CD4-positive, alpha-beta T cell treated with Interleukin-1 beta for 1 hour (primary cell): ENCODE data around the gene ENDOG.
A peak's percentile ranks its signal among the peaks of the same experiment; 100 is the strongest.
"Not testable (repeated sequence)": the region's sequence is repeated elsewhere in the genome, so short reads cannot be mapped to it uniquely, and the experiment has no call there.

ENCODE experiments used
- DNase-seq, 2 donors: peaks; one replicate each; pipeline ENCODE4 v3.0.0-alpha.2; 2020 to 2022

The ENDOG gene

DNA sequence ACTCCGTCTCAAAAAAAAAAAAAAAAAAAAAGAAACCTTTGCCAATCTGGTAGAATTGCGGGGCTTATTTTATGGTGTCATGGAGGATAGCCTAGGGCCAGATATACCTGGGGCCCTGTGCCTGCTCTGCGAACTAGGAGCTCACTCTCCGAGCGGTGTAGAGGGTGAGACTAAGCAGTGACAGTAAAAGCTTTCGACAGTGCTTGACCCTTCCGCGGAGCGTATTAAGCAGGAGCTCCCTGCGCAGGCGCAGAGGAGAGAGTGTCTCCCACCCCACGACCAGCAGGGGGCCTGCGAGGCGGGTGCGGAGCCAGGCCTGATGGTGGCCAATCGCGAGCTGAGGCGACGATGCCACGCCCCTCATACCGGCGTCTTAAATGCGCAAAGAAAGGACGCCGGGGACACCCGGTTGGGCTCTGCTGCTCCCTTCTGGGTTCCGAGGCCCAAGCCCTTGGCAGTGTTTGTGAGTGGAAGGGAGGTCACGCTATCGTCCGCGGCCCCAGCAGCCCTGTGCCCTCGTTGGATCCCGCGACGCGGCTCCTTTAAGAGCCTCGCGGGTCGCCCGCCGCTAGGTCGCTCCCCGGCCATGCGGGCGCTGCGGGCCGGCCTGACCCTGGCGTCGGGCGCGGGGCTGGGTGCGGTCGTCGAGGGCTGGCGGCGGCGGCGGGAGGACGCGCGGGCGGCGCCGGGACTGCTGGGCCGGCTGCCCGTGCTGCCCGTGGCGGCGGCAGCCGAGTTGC is at the start of gene ENDOG:
ENDOG (plus strand) TSS at position 402 of the 740 bp plus-strand sequence; CDS start at position 587, 185 bp downstream.
- DNase-seq = peak; percentile 97 to 98

DNA sequence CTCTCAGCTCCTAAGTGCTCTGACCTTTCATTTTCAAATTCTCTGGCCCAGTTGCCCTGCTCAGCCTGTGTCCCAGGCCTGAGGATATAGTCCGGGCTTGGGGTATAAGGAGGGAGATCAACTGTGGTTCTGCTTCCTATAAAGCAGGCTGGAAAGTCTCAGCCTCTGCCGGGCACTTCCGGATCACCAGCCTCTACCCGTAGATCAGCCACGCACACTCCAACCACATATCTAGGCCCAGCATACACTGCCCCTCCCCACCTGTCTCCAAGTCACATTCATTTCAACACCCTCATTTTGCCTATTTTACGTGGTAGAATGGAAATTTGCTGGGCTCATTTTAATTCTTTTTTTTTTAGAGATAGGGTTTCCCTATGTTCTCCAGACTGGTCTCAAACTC is 49.7 kb upstream of the ENDOG start:
- no peak for DNase-seq

DNA sequence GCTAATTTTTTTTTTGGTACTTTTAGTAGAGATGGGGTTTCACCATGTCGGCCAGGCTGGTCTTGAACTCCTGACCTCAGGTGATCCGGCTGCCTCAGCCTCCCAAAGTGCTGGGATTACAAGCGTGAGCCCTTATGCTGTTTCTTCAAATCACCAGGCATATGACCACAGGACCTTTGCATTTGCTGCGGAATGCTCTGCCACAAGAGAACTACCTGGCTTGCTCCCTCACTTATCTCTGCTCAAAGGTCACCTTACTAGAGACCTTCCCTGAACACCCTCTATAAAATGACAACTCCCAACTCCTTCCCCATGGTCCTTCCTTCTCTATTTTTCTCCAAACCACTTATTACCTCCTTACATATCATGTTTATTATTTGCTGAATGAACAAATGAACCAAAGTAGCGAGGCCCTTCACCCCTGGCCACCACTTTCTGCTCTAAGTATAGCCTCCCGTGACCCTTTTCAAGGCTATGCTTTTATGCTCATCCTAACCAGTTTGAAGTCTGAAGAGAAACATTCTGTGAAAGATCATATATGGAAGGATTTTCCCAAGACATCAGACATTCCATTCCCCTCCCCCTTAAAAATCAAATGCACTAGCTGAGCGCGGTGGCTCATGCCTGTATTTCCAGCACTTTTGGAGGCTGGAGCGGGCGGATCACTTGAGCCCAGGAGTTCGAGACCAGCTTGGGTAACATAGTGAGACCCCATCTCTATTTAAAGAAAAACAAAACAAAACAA is 47.8 kb upstream of the ENDOG start:
- no peak for DNase-seq

DNA sequence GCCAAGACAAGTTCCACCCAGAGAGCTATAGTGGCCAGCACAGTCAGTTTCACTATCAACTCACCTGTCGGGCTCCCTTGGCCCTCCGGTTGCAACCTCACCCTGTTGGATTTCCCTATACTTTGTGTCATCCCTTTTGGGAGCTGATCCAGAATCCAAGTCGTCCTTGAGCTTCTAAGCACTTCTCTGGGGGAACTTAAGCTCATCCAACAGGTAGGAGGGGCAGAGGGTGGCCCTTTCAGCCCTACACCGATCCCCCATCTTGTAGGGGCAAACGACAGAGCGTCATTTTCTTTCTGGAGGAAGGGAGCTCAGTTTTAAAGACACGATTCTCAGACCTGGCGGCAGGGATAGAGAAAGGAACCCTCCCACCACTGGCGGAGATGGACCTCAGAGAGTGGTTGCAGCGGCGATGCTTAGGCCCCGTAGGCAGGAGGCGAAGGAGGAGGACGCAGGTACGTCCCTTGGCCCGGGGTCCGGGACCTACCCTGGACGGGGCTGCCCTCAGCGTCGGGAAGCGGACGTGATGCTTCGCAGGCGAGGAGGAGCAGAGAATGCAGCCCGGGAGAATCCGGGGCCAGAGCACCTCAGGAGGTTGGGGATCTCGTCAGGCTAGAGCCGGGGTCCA is 47.1 kb upstream of the ENDOG start:
- DNase-seq = peak in 1 of 2 donors; percentile 17

DNA sequence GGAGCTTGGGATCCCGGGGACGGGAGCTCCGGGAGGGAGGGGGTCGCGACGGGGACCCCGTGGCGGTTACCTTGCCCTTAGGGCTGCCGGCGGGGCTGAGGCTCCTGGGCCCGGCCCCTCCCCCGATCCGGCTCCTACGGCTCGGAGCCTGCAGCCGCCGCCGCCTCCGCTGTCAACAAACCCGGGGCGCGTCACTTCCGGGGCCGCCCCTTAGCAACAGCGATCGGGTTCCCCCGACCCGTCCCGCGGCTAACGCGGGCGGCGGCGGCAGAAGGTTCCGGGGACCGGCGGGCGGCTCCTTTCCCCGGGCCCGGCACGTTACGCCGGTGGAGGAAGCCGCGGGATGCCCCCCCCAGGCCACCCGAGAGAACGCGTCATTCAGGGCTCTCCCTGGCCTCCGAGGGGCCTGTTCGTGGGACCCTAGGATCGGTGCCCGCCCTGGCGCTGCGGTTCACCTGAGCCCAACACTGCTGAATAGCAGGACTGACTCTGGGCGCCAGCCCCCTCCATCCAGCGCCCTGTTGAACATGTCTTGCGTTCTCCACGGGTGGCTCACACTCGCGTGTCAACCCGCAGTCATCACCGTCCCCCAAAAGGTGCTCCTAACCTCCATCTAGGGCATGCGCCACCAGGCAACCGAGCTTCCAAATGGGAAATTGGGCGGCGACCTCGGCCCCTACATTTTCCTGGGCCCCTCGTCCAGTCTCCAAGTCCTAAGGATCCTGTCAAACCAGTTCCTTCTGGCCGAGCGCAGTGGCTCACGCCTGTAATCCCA is 46.4 kb upstream of the ENDOG start, which contains the start of gene ZER1:
ZER1 (minus strand) TSS at position 183 of the 775 bp plus-strand sequence. CDS start 16,362 bp downstream, outside the sequence.
- peak; percentile 93 for DNase-seq

DNA sequence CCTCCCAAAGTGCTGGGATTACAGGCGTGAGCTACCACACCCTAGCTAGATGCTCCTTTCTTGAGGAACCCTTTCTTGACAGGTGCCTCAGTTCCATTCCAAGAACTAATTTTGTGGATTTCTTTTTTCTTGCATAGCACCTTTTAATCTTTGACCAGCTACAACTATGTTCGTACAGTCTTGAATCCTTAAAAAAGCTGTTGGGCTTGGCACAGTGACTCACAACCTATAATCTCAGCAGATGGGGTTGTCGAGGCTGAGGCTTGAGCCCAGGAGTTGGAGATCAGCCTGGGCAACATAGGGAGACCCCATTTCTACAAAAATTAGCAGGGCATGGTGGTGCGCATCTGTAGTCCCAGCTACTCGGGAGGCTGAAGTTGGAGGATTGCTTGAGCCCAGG is 45.3 kb upstream of the ENDOG start:
- DNase-seq = no peak

DNA sequence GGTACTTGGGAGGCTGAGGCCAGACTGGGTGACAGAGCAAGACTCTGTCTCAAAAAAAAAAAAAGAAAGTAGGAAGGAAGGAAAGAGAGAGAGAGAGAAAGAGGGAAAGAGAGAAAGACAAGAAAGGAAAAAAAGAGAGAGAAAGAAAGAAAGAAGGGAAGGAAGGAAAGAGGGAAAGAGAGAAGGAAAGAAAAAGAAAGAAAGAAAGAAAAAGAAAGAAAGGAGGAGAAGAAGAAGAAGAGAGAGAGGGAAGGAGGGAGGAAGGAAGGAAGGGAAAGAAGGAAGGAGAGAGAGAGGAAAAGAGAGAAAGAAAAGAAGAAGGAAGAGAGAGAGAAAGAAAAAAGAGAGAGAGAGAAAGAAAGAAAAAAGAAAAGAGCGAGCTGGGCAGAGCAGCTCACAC is 43.5 kb upstream of the ENDOG start:
- no peak for DNase-seq

DNA sequence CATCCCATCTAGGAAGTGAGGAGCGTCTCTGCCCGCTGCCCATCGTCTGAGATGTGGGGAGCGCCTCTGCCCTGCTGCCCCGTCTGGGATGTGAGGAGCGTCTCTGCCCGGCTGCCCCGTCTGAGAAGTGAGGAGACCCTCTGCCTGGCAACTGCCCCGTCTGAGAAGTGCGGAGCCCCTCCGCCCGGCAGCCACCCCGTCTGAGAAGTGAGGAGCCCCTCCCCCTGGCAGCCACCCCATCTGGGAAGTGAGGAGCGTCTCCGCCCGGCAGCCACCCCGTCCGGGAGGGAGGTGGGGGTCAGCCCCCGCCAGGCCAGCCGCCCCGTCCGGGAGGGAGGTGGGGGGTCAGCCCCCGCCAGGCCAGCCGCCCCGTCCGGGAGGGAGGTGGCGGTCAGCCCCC is 38.2 kb upstream of the ENDOG start:
- not testable (repeated sequence) for DNase-seq

DNA sequence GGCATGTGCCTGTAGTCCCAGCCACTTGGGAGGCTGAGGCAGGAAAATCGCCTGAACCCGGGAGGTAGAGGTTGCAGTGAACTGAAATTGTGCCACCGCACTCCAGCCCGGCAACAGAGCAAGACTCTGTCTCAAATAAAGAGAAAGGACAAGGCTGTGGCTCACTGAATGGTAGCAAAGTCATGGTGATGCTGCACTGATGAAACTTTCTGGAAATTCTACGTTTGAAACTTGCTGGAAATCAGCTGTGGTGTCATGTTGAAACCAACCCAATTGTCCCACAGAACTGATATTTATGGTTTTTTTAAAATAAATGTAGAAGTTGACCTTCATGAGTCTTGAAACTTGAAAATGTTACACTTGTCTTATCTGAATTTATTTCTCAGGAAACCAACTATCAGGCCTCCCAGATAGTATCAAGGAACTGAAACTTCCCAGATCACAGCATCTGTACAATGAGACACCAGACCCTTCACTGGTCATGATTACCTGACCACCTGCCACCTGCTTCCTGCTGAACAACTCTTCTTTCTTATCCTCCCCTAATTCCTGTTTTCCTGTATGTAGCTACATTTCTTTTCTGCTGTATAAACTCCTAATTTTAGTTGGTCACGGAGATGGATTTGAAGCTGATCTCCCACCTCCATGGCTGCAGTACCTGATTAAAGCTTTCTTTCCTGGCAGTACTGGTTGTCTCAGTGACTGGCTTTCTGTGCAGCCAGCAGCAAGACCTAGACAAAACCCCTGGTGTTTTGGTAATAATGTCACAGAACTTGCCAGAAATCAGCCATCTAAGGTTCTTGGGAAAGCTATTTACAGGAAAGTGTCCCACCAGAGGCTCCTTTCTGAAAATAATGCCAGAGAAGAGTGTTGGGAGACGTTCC is 36.9 kb upstream of the ENDOG start:
- DNase-seq = no peak

DNA sequence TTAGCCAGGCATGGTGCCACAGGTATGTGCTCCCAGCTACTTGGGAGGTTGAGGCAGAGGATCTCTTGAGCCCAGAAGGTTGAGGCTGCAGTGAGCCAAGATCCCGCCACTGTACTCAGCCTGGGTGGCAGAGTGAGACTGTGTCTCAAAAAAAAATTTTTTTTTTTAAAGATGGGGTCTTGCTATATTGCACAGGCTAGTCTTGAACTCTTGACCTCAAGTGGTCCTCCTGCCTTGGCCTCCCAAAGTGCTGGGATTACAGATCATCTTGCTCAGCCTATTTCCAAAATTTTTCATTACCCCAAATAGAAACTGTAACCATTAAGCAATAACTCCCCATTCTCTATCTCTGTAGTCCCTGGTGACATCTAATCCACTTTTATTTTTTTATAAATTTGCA is 35.6 kb upstream of the ENDOG start:
- DNase-seq = no peak

DNA sequence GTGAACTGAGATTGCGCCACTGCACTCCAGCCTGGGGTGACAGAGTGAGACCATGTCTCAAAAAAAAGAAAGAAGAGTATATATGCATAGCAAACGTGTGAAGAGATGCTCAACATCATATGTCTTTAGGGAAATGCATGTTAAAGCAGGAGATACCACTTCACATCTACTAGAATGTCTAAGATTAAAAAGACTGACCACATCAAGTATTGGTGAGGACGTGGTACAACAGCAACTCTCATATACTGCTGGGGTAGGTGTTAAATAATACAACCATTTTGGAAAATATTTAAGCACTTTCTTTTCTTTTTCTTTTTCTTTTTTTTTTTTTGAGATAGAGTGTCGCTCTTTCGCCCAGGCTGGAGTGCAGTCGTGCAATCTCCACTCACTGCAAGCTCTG is 32.9 kb upstream of the ENDOG start:
- DNase-seq = no peak

DNA sequence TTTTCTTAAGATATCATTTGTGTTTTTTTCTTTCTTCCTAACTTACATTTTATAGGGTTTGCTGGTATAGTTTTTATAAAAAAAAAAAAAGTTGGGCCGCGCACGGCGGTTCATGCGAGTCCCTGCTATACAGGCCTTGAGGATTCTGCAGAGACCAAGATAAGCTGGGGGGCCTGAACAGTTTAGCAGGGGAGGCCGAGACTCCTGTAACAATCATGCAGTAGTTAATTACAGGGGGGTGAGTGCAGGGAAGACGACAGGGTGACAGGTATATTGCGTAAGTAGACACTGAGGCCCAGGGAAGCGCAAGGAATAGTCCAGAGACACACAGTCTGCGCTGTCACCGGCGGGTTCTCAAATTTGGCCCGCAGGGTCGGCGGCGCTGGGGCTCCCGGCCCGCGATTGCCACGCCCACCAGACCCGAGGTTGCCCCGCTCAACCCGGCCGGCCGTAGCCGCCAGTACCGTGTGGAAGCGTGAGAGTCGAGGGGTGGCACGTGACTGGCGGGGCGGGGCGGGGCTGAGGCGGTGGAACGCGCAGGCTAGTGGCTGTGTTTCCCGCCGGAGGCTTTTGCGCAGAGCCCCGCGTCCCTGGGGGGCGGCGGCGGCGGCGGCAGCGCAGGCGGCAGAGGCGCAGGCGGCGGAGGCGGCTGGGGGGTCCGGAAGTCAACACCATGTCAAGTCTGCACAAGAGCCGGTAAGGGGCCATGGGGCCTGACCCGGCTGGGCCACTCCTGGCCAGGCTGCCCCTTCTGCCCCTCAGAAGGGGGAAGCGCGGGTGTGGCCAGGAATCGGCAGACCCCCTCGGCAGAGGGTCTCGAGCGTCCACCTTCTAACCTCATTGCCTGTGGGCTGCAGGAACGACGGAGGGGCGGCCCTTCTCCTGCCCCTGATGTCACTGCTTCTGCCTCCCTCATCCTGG is 31.4 kb upstream of the ENDOG start, which contains the start of gene TBC1D13:
TBC1D13 (plus strand) TSS at position 573 of the 921 bp plus-strand sequence; CDS start at position 674, 101 bp downstream.
- peak; percentile 90 to 91 for DNase-seq

DNA sequence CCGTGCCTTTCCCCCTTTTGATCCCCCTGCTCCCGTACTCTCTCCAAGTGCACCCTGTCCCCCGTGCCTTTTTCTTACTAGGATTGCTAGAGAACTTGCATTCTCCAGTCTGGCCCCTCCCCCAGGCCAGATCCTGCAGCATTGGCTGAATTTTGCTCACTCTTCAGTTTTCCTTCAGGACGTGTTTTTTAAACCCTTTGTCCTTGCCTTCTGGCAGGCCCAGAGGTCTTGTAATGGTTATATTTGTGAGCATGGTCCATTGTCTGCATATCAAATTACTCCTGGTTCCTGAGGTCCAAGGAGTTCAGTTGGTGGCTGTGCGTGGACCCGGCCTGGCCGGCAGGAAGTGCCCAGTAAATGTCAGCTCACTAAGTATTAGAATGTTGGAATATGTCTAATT is 30.6 kb upstream of the ENDOG start:
- DNase-seq = no peak

DNA sequence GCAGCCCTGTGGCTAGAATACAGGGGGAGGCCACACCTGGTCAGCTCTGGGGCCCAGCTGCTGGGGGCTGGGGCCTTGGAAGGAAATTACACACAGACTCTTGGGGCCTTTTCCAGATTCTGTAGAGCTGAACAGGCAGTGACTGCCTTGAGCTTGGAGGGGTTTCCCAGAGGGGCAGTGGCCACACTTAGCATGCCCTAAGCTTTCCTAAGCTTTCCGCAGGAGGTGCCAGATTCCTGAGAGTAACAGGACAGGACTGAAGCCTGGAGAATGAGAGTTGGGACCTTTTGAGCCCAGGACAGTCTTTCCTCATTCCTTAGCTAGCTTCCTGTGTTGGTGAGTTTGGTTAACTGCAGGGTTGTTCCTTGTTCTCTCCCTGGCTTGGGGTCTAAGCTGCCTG is 29.9 kb upstream of the ENDOG start:
- DNase-seq = no peak

DNA sequence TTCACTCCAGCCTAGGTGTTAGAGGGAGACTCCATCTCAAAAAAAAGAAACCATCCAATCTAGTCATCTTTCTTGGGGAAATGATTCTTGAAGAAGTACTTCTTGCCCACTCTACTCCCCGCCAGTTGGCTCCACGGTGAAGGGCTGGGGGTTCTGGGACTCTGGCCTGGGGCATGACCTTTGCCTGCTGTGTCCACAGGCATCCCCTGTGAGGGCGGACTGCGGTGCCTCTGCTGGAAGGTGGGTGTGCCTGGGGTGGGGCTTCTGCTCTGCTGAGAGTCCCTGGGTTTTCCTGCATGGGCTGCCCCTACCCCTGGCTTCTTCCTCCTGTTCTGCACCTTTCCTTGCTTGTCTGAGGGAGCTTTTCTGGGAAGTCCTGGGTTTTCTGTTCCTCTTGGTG is 27.8 kb upstream of the ENDOG start:
- DNase-seq = no peak

DNA sequence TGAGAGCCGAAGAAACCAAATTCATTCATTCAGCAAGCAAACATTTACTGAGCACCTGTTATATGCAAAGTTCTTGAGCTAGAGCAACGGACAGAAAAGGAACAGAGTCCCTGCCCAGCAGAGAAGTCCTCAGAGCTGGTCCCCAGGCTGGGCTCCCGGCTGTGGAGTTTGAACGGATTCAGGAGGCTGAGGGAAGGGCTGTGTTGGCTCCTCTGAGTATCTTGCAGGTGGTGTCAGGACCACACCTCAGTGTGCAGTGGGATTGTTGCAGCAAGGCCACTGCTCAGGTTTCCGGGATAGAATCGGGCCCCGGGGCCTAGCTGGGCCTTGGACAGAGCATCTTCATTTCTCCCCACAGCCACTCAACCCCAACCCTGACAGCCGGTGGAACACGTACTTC is 26.2 kb upstream of the ENDOG start:
- no peak for DNase-seq

DNA sequence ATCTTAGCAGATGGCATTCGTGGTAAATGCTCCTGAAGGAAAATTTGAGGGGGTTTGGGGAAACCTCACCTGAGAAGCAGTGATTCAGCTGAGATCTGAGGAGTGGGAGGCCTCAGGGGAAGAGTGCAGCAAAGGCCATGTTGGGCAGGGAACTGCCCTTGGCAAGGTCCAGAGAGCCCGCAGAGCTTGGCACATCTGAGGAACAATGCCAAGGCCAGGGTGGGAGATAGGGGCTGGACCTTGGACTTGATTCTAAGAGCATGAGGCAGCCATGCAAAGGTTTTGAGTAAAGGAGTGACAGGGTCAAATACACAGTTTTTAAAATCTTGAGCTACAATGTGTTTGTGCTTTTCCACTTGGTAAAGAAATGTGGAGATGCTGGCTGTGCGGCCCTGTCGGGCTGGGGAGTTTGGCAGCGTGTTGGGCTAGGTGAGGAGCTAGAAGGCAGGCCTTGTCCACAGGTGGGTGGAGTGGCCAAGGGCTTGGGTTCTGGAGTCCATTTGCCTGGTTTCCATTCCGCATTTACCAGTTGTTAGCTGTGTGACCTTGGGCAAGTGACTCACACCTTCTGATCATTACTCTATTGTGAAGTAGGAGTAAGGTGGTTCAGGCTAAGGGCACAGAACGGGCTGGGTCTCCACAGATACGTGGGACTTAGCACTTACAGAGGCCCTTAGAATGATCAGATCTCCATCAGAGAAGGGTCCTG is 25.2 kb upstream of the ENDOG start:
- DNase-seq = no peak

DNA sequence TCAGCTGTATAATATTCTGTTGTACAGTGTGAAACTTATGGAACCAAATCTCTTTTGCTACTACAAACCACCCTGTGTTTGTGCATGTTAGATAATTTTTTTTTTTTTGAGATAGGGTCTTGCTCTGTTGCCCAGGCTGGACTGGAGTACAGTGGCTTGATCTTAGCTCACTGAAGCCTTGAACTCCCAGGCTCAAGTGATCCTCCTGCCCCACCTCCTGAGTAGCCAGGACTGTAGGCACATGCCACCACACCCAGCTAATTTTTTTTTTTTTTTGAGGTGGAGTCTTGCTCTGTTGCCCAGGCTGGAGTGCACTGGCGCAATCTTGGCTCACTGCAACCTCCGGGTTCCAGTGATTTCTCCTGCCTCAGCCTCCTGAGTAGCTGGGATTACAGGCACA is 23.3 kb upstream of the ENDOG start:
- DNase-seq = not testable (repeated sequence)

DNA sequence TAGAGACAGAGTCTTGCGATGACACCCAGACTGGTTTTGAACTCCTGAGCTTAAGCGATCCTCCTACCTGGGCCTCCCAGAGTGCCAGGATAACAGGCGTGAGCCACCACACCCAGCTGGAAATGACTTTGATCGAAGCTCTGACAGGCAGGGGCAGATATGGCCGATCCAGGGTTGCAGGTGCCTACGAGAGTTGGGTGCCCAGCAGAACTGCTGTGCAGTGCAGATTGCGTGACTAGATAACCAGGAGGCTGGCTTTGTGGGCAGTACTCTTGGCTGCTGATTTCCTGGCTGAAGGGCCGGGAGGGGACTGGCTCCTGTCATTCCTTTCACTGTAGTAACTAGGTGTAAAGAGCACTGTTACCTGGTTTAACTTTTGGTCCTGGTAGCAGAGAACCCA is 19.4 kb upstream of the ENDOG start:
- no peak for DNase-seq

DNA sequence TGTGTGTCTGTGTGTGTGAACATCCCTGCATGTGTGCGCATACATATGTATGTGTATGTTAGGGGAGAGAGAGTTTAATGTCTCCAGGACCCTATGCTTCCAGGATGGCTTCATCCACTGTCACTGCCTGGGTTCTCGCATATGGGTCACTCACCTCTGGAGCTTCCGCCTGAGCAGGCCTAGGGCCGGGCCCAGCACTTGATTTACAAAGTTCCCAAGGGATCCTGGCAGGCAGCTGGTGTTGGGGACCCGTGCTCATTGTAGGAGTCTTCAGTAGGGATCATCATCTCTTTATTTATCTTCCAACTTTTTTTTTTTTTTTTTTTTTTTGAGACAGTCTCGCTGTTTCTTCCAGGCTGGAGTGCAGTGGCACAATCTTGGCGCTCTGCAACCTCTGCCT is 18.2 kb upstream of the ENDOG start:
- no peak for DNase-seq
